H7 (cell line): ENCODE data around the gene MLXIP. TPM values are rescaled to one million over a fixed set of nuclear protein-coding genes. Genes with fewer than 3 reads are reported as not detected.
A peak's percentile ranks its signal among the peaks of the same experiment; 100 is the strongest.

Experiments
- DNase-seq: peaks from one replicate; pipeline ENCODE4 v3.0.0; 2012
- H3K27me3 ChIP-seq: 2 replicates; pipeline ENCODE4 v1.6.0; 2011; ENCODE audit warnings: mild to moderate bottlenecking, low read length; ENCODE audit not compliant: control insufficient read depth, insufficient read depth
- H3K36me3 ChIP-seq: replicated peaks from 2 replicates; pipeline ENCODE4 v1.5.1; 2011; ENCODE audit warnings: low read length; ENCODE audit not compliant: control insufficient read depth, insufficient read depth
- H3K4me3 ChIP-seq: 2 replicates; pipeline ENCODE4 v1.5.1; 2011; ENCODE audit warnings: low read depth, mild to moderate bottlenecking, control low read depth, low read length, moderate library complexity; ENCODE audit not compliant: insufficient read depth
- total RNA-seq: library from RNA; depleted of rRNA; stranded (reverse); fragments of >200 nt; shearing (Covaris generic); gene quantifications from 2 replicates; pipeline ENCODE4 v1.2.3, GENCODE V29; 2014

The MLXIP gene
- total RNA-seq, 1 experiment from 2014 or later = 49.8 TPM

- Histone ChIP-seq H3K4me3 (no peak overlapping the region), H3K36me3 (peaks cover 29% of the 10 kb centered on the region), H3K27me3 (no peaks in the 10 kb centered on the region)
- DNase-seq = peak; percentile 54
These were observed 66.3 kb downstream of the MLXIP start for GRCh38 chr12:122144885-122145284.

DNA sequence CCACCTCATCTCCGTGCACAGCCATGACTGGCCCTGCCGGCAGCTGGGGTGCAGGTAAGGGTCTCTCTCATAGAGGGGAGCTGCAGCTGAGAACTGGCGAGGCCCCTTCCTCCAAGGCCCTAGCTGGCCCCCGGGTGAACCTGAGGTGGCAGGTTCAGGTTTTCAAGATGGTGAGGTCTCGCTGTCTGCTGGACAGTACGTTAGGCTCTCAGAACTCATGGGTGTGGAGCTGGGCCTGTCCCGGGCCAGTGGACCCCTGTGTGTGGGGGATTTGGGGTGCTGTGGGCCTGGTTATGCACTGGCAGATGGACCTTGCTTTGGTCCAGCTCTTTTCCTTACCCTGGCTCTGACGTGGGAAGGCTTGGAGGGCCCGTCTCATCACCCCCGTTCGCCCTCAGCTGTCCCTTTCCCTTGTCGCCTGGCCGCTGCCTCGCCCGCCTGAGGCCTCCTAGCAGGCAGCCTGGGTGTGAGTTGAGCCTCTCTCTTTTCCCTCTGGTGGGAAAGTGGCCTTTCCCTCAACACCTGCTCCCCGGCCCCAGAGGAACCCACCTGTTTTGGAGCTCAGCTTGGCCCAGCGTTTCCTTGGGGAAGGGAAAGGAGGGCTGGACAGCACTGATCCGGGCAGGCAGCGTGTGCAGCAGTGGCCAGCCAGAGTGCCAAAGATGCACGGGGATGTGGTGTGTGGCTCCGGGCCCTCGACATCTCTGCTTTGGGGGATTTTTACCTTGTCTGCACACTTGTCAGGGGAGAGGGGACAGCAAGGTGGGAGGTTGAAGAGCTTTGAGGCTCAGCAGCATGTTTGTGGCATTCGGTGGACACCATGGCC is 67.2 kb downstream of the MLXIP start:
- peak; percentile 44 for DNase-seq
- Histone ChIP-seq H3K27me3 (no peaks in the 10 kb centered on the region), H3K36me3 (peaks cover 26% of the 10 kb centered on the region), H3K4me3 (no peak overlapping the region)

GRCh38 chr12:122147514-122148290 is 69.1 kb downstream of the MLXIP start:
- DNase-seq = peak; percentile 36
- Histone ChIP-seq H3K27me3 (no peaks in the 10 kb centered on the region), H3K36me3 (peaks cover 7% of the 10 kb centered on the region), H3K4me3 (no peak overlapping the region)

DNA sequence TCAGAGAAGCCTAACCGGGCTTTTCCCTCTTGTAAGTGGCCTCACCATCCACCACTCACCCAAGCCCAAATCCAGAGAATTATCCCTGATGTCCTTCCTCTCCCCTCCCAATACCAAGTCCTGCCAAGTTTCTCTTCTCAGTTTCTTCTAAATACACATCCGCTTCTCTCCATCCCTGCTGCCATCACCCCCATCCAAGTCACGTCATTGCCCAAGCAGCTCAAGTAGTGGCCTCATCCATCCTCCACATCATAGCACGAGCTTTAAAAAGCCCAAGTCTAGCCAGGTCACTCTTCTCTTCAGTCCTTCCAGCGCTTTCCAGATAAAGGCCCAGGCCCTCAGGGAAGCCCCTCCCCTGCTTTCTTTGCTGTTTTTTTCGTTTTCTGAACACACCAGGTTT is 70.1 kb downstream of the MLXIP start:
- Histone ChIP-seq H3K36me3 (no peaks in the 10 kb centered on the region; the same call in 1 of the 2 replicates), H3K4me3 (no peak overlapping the region), H3K27me3 (no peaks in the 10 kb centered on the region)
- DNase-seq = peak; percentile 20

- Histone ChIP-seq H3K4me3 (no peak overlapping the region), H3K27me3 (no peaks in the 10 kb centered on the region), H3K36me3 (no peaks in the 10 kb centered on the region)
- peak; percentile 11 for DNase-seq
These were observed 71.6 kb downstream of the MLXIP start for GRCh38 chr12:122150127-122150681.

DNA sequence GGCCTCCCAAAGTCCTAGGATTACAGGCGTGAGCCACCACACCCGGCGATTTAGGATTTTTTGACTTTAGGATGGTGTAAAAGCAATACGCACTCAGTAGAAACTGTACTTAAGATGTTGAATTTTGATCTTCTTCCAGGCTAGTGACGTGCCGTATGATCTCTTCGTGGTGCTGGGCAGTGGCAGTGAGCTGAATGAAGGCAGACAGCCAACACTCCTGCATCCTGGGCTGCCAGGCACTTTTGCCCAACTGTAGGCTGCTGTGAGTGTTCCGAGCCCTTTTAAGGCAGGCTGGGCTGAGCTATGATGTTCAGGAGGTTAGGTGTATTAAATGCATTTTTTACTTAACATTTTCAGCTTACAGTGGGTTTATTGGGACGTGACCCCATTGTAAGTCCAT is 74.2 kb downstream of the MLXIP start:
- DNase-seq = no peak
- Histone ChIP-seq H3K36me3 (no peaks in the 10 kb centered on the region), H3K27me3 (no peaks in the 10 kb centered on the region), H3K4me3 (no peak overlapping the region)

DNA sequence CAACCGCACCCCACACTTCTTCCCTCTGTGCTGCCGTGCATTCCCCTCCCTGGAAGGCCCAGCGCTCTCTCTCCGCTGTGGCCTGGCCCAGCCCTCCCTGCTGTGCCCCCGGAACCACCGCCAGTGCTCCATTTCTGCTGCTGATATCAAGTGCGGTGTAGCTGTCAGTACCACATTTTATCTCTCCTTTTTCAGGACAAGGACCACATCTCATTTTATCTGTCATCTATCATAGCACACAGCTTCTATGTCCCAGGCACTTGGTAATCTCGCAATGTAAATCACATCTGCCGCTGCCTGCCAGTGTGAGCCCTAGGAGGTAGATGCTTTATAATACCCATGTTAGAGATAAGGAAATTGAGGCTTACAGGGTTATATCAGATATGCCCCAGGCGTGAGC is 77.1 kb downstream of the MLXIP start:
- DNase-seq = no peak
- Histone ChIP-seq H3K36me3 (no peaks in the 10 kb centered on the region), H3K4me3 (no peak overlapping the region), H3K27me3 (no peaks in the 10 kb centered on the region)

DNA sequence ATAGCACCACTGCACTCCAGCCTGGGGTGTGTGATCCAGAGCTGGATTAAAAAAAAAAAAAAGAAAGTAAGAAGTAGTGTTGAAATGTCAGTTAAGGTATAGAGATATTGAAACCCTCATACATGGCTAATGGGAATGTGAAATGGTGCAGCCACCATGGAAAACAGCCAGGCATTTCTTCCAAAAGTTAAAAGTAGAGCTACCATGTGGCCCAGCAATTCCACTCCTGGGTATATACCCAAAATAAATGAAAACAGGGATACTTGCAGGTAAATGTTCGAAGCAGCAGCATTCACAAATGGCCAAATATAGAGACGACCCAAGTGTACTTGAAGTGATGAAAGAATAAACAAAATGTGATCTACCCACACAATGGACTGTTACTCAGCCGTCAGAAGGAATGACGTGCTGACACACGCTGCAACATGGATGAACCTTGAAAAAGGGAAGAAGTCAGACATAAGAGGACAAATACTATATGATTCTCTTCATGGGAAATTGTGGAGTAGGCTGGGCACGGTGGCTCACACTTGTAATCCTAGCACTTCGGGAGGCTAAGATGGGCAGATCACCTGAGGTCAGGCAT is 80.2 kb downstream of the MLXIP start:
- Histone ChIP-seq H3K36me3 (no peaks in the 10 kb centered on the region), H3K27me3 (no peaks in the 10 kb centered on the region), H3K4me3 (no peak overlapping the region)
- DNase-seq = no peak

DNA sequence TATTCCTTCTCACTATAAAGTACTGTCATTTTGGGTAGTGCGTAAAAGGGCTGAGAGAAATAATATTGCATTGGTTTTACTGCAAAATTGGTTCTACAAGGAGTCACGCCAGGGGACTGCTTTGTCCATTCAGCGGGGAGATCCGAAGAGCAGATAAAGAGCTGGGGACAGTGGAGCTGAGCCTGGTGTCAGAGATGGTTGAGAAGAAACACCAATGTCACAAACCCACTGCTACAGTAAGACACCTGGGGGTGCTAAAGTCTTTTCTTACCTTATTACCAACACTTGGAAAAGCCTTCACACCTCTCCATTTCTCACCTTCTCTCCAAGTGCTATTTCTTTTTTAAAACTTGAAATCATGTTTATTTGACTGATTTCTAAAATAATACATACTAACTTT is 81.3 kb downstream of the MLXIP start:
- H3K4me3 ChIP-seq = no peak overlapping the region
- no peaks in the 10 kb centered on the region for H3K36me3 ChIP-seq
- DNase-seq = peak; percentile 49
- H3K27me3 ChIP-seq = no peaks in the 10 kb centered on the region

- no peaks in the 10 kb centered on the region for H3K36me3 ChIP-seq
- H3K27me3 ChIP-seq = no peaks in the 10 kb centered on the region
- no peak overlapping the region for H3K4me3 ChIP-seq
- no peak for DNase-seq
These were observed 82.2 kb downstream of the MLXIP start for GRCh38 chr12:122160761-122161160.

- Histone ChIP-seq H3K36me3 (no peaks in the 10 kb centered on the region), H3K27me3 (no peaks in the 10 kb centered on the region), H3K4me3 (no peak overlapping the region)
- no peak for DNase-seq
These were observed 83.1 kb downstream of the MLXIP start for GRCh38 chr12:122161682-122162081.

GRCh38 chr12:122162976-122163375 is 84.4 kb downstream of the MLXIP start:
- Histone ChIP-seq H3K36me3 (no peaks in the 10 kb centered on the region), H3K27me3 (no peaks in the 10 kb centered on the region), H3K4me3 (no peak overlapping the region)
- no peak for DNase-seq

GRCh38 chr12:122166422-122167349 is 88.1 kb downstream of the MLXIP start:
- H3K36me3 ChIP-seq = no peaks in the 10 kb centered on the region
- DNase-seq = no peak
- no peaks in the 10 kb centered on the region for H3K27me3 ChIP-seq
- H3K4me3 ChIP-seq = no peak overlapping the region
